H1 (cell line): ENCODE measurements around the gene ZNF524. TPM values are rescaled to one million over a fixed set of nuclear protein-coding genes. Genes with fewer than 3 reads are reported as not detected.

Experiments
- CTCF ChIA-PET: fragments of 300-600 bp; sonication (Branson Sonifier 250); formaldehyde crosslinking; loops from one replicate; lab custom pipeline; 2021; ENCODE audit not compliant: partially characterized antibody; lab: Charles Lee
- POLR2A ChIA-PET: fragments of 300-600 bp; sonication (Branson Sonifier 250); formaldehyde crosslinking; loops from one replicate; lab custom pipeline; 2021; ENCODE audit warnings: inconsistent platforms; ENCODE audit not compliant: partially characterized antibody; lab: Charles Lee
- DNase-seq, 2 experiments: peaks; one replicate each; pipeline versions ENCODE4 v3.0.0 to v3.0.0-alpha.2; 2010 to 2022; ENCODE audit warnings: low spot score in 2 of 2, low read depth in 1 of 2, mixed read lengths in 1 of 2
- FAIRE-seq: peaks from 2 replicates; lab custom pipeline; 2011; peaks lifted over from hg19 to GRCh38; lab: Jason Lieb, UNC
- H2AFZ ChIP-seq: 2 replicates; pipeline ENCODE4 v1.8.1; 2012; ENCODE audit warnings: low read length, inconsistent platforms
- H2AK5ac ChIP-seq: 2 replicates; pipeline ENCODE4 v1.6.1; 2013; ENCODE audit warnings: low read depth, low read length
- H2BK120ac ChIP-seq: replicated peaks from 2 replicates; pipeline ENCODE3; 2013; ENCODE audit warnings: low read depth, low read length, inconsistent platforms
- H2BK12ac ChIP-seq: 2 replicates; pipeline ENCODE4 v1.6.1; 2013; ENCODE audit warnings: low read depth, low read length
- H2BK15ac ChIP-seq: 2 replicates; pipeline ENCODE4 v1.6.1; 2013; ENCODE audit warnings: low read length
- H2BK20ac ChIP-seq: 2 replicates; pipeline ENCODE4 v1.6.1; 2013; ENCODE audit warnings: low read length
- H2BK5ac ChIP-seq: 2 replicates; pipeline ENCODE4 v1.6.1; 2013; ENCODE audit warnings: low read depth, low read length
- H3K14ac ChIP-seq: 2 replicates; pipeline ENCODE4 v1.6.1; 2013; ENCODE audit warnings: inconsistent platforms; ENCODE audit not compliant: insufficient read length
- H3K18ac ChIP-seq: 2 replicates; pipeline ENCODE4 v1.6.1; 2013; ENCODE audit warnings: low read length; ENCODE audit errors: extremely low read depth
- H3K23ac ChIP-seq: 2 replicates; pipeline ENCODE4 v1.6.1; 2013; ENCODE audit warnings: inconsistent platforms; ENCODE audit not compliant: insufficient read length
- H3K23me2 ChIP-seq: 2 replicates; pipeline ENCODE4 v1.6.1; 2013; ENCODE audit warnings: low read depth, low read length
- H3K27ac ChIP-seq: 2 replicates; pipeline ENCODE4 v1.6.1; 2011; ENCODE audit warnings: low read depth, low read length, inconsistent platforms
- H3K27me3 ChIP-seq, 4 experiments: replicated peaks in 1 of 4; 1 replicate in 1 of 4; 2 replicates in 3 of 4; pipeline versions ENCODE4 v1.6.1 to v1.8.1; 2011 to 2013; ENCODE audit warnings: low read length in 3 of 4, mild to moderate bottlenecking in 3 of 4, inconsistent platforms in 2 of 4, mixed read lengths in 2 of 4, moderate library complexity in 1 of 4; ENCODE audit not compliant: control insufficient read depth in 3 of 4, insufficient read depth in 3 of 4; ENCODE audit errors: extremely low read depth in 1 of 4
- H3K36me3 ChIP-seq, 4 experiments: 2 replicates each; pipeline versions ENCODE4 v1.6.1 to v1.8.1; 2011 to 2013; ENCODE audit warnings: mild to moderate bottlenecking in 4 of 4, low read length in 3 of 4, moderate library complexity in 2 of 4, control low read depth in 1 of 4, inconsistent platforms in 1 of 4; ENCODE audit not compliant: insufficient read depth in 4 of 4, control insufficient read depth in 2 of 4
- H3K4ac ChIP-seq: replicated peaks from 2 replicates; pipeline ENCODE3; 2013; ENCODE audit warnings: low read length, low read depth, mixed read lengths, inconsistent platforms; ENCODE audit not compliant: insufficient read length
- H3K4me1 ChIP-seq, 4 experiments: replicated peaks in 1 of 4; 1 replicate in 1 of 4; 2 replicates in 3 of 4; pipeline versions ENCODE4 v1.6.1 to v1.8.1; 2011 to 2013; ENCODE audit warnings: low read length in 3 of 4, inconsistent platforms in 2 of 4, mixed read lengths in 1 of 4; ENCODE audit not compliant: insufficient read depth in 4 of 4, control insufficient read depth in 3 of 4
- H3K4me2 ChIP-seq, 2 experiments: 2 replicates each; pipeline versions ENCODE4 v1.6.1 to v1.8.1; 2011 to 2013; ENCODE audit warnings: low read depth in 2 of 2, low read length in 2 of 2, control low read depth in 1 of 2, inconsistent platforms in 1 of 2, mild to moderate bottlenecking in 1 of 2; ENCODE audit not compliant: insufficient read depth in 1 of 2
- H3K4me3 ChIP-seq, 4 experiments: fragments of 200-600, 300-600 bp in 1 of 4; sonication (generic), shearing (Covaris generic), sonication (Bioruptor Twin) in 1 of 4; 2 replicates each; pipeline versions ENCODE4 v1.5.1 to v1.8.1; 2011 to 2016; ENCODE audit warnings: low read length in 4 of 4, low read depth in 3 of 4, control low read depth in 2 of 4, inconsistent platforms in 2 of 4, mild to moderate bottlenecking in 2 of 4, mixed read lengths in 1 of 4, moderate library complexity in 1 of 4; ENCODE audit not compliant: insufficient read depth in 2 of 4; ENCODE audit errors: extremely low read depth in 1 of 4
- H3K56ac ChIP-seq: replicated peaks from 2 replicates; pipeline ENCODE3; 2013; ENCODE audit warnings: low read depth, mild to moderate bottlenecking, mixed read lengths, low read length, inconsistent platforms; ENCODE audit not compliant: insufficient read length
- H3K79me1 ChIP-seq: 2 replicates; pipeline ENCODE4 v1.6.1; 2013; ENCODE audit warnings: low read depth, low read length, control low read depth
- H3K79me2 ChIP-seq, 2 experiments: 2 replicates each; pipeline versions ENCODE4 v1.6.1 to v1.8.1; 2012 to 2013; ENCODE audit warnings: low read length in 2 of 2, mild to moderate bottlenecking in 2 of 2, inconsistent platforms in 1 of 2; ENCODE audit not compliant: insufficient read depth in 2 of 2, control insufficient read depth in 1 of 2
- H3K9ac ChIP-seq, 4 experiments: replicated peaks in 1 of 4; 1 replicate in 1 of 4; 2 replicates in 3 of 4; pipeline versions ENCODE4 v1.6.1 to v1.8.1; 2011 to 2013; ENCODE audit warnings: low read depth in 3 of 4, low read length in 3 of 4, control low read depth in 2 of 4, mild to moderate bottlenecking in 2 of 4, moderate library complexity in 2 of 4, inconsistent platforms in 1 of 4; ENCODE audit errors: extremely low read depth in 1 of 4
- H3K9me3 ChIP-seq, 2 experiments: 2 replicates each; pipeline versions ENCODE4 v1.6.1 to v1.8.1; 2012 to 2013; ENCODE audit warnings: mild to moderate bottlenecking in 2 of 2, moderate library complexity in 2 of 2, control low read depth in 1 of 2, inconsistent platforms in 1 of 2, low read depth in 1 of 2, low read length in 1 of 2, mixed read lengths in 1 of 2; ENCODE audit not compliant: insufficient read depth in 2 of 2
- H4K20me1 ChIP-seq, 2 experiments: replicated peaks in 1 of 2; 2 replicates each; pipeline versions ENCODE3 to v1.8.1; 2011 to 2013; ENCODE audit warnings: inconsistent platforms in 2 of 2, low read length in 2 of 2, mild to moderate bottlenecking in 1 of 2; ENCODE audit not compliant: insufficient read depth in 2 of 2, control insufficient read depth in 1 of 2
- H4K5ac ChIP-seq: 2 replicates; pipeline ENCODE4 v1.6.1; 2013; ENCODE audit warnings: low read length, low read depth, mixed read lengths, inconsistent platforms; ENCODE audit not compliant: insufficient read length
- H4K8ac ChIP-seq: 2 replicates; pipeline ENCODE4 v1.8.0; 2013; ENCODE audit warnings: mild to moderate bottlenecking, moderate library complexity, low read length, inconsistent platforms; ENCODE audit not compliant: insufficient read depth; ENCODE audit errors: extremely low read depth
- H4K91ac ChIP-seq: replicated peaks from 2 replicates; pipeline ENCODE3; 2013; ENCODE audit warnings: low read length, mixed read lengths, inconsistent platforms; ENCODE audit not compliant: insufficient read length
- CHD1 ChIP-seq: IDR thresholded peaks from 2 replicates; pipeline ENCODE4 v1.6.1; 2012; ENCODE audit warnings: low read depth, low read length, improper control_type of control experiment
- NANOG ChIP-seq: IDR thresholded peaks from 2 replicates; pipeline ENCODE4 v1.6.1; 2011; ENCODE audit warnings: low read length, low read depth, mild to moderate bottlenecking, inconsistent platforms; ENCODE audit not compliant: insufficient read depth, poor library complexity, severe bottlenecking
- POU5F1 ChIP-seq: IDR thresholded peaks from 2 replicates; pipeline ENCODE4 v1.6.1; 2011; ENCODE audit warnings: low read depth, mild to moderate bottlenecking, low read length, moderate library complexity
- RAD21 ChIP-seq, 2 experiments: IDR thresholded peaks in 1 of 2; conservative IDR thresholded peaks in 1 of 2; 2 replicates each; pipeline ENCODE4 v1.6.1; 2011; ENCODE audit warnings: low read depth in 2 of 2, low read length in 2 of 2, improper control_type of control experiment in 1 of 2, inconsistent platforms in 1 of 2, mild to moderate bottlenecking in 1 of 2, moderate library complexity in 1 of 2
- RXRA ChIP-seq: IDR thresholded peaks from 2 replicates; pipeline ENCODE4 v1.6.1; 2011; ENCODE audit warnings: low read depth, mild to moderate bottlenecking, low read length, moderate library complexity; ENCODE audit not compliant: insufficient read depth
- WGBS, 2 experiments: shearing (Covaris generic) in 1 of 2; methylation state at CpG; one replicate each; pipeline versions ENCODE4 v1.1.6 to v1.1.7; 2013 to 2015; ENCODE audit warnings: low lambda C conversion rate in 2 of 2, mixed read lengths in 2 of 2, inconsistent platforms in 1 of 2, low coverage in 1 of 2, missing lambda C conversion rate in 1 of 2; ENCODE audit not compliant: insufficient replicate concordance in 2 of 2, insufficient coverage in 1 of 2, insufficient read length in 1 of 2; ENCODE audit errors: extremely low coverage in 1 of 2, missing lambda C conversion rate in 1 of 2; 5-methylcytosine and 5-hydroxymethylcytosine counted together
- polyA plus RNA-seq, 7 experiments: library from polyadenylated mRNA; depleted of rRNA in 3 of 7; stranded (reverse) in 5 of 7; unstranded in 2 of 7; fragments of >200 nt in 5 of 7; fragments of 200-250 nt in 2 of 7; gene quantifications; 1 replicate in 5 of 7; 2 replicates in 1 of 7; 4 replicates in 1 of 7; pipeline versions ENCODE4 v1.2.1 to v1.2.3, GENCODE V29; 2011 to 2013; ENCODE audit warnings: missing spikeins in 2 of 7, mixed read lengths in 2 of 7
- total RNA-seq: library from RNA; stranded (reverse); fragmentation: NEBNext Ultra II Directional; extraction: Animal tissue kit (Norgen Biotek cat#: 25700); gene quantifications from 2 replicates; pipeline ENCODE4 v1.2.1, GENCODE V29; 2021
- TF ChIP-seq, protein P1 (sequence below): IDR thresholded peaks from 2 replicates; pipeline ENCODE4 v1.6.1; 2012; ENCODE audit warnings: low read length, inconsistent platforms

ZNF524 gene
- total and polyA plus RNA-seq, 2 of the 8 experiments (the other 6 are each of a cell fraction or from before 2014, with no cell fraction given) = 4.4 to 4.7 TPM

DNA sequence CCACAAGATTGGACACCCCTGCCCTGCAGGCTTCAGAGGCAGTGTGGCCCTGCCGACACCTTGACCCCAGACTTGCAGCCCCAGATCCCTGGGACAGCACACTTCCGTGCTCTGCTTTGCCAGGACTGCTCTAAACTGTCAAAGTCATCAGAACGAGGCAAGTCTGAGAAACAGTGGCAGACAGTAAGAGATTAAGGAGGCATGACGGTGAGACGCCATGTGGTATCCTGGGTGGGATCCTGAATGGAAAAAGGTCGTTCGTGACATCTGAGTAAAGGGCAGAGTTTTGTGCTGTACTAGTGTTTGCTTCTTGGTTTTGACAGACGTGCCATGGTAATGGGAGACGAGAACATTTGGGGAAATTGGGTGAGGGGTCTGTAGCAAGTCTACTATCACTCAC, 33.3 kb upstream of the ZNF524 start:
- Histone ChIP-seq H4K8ac (no peak overlapping the region), H3K79me2 (no peaks in the 10 kb centered on the region), H3K4me2 (no peak overlapping the region), H3K56ac (no peak overlapping the region), H4K20me1 (peaks cover 0 to 4% of the 10 kb centered on the region in 2 experiments), H3K9ac (no peak overlapping the region), H3K79me1 (no peaks in the 10 kb centered on the region), H2BK15ac (no peak overlapping the region), H2AFZ (0 out of 2 replicates have a peak overlapping the region, but pooled peaks have one; percentile 89), H4K5ac (no peak overlapping the region), H2AK5ac (no peak overlapping the region), H2BK12ac (no peak overlapping the region), H3K4ac (no peak overlapping the region), H3K18ac (no peak overlapping the region), H2BK120ac (no peak overlapping the region), H3K4me3 (no peak overlapping the region), H3K36me3 (no peaks in the 10 kb centered on the region), H3K23ac (no peak overlapping the region), H3K9me3 (no peaks in the 10 kb centered on the region), H3K14ac (no peak overlapping the region), H3K4me1 (no peaks in the 10 kb centered on the region), H2BK5ac (no peak overlapping the region), H3K27ac (no peak overlapping the region), H3K23me2 (peaks cover 8% of the 10 kb centered on the region; the same call in 1 of the 2 replicates), H4K91ac (no peak overlapping the region), H2BK20ac (no peak overlapping the region), H3K27me3 (no peaks in the 10 kb centered on the region)
- CTCF ChIA-PET = interaction anchor here (1.4 kb wide), 1 partner anchor 66 kb away, joined by 3 read pairs; no protein-coding TSS in a partner anchor
- FAIRE-seq (no peak), DNase-seq (no peak)
- POLR2A ChIA-PET = no interaction called here
- WGBS, 2 experiments = 77% methylated on average over 9 of the region's 9 CpGs; no CpG with 5 or more reads in 1 of the 2 experiments
- TF ChIP-seq RXRA (no peak), RAD21 (IDR thresholded peaks at IDR 0.05 in 1 of 2, conservative IDR thresholded peaks at IDR 0.05 in 1 of 2; ENCODE audit: low read depth in 2 of 2, low read length in 2 of 2) (no peak), POU5F1 (no peak), CHD1 (no peak), NANOG (no peak)
- TF ChIP-seq, protein P1, sequence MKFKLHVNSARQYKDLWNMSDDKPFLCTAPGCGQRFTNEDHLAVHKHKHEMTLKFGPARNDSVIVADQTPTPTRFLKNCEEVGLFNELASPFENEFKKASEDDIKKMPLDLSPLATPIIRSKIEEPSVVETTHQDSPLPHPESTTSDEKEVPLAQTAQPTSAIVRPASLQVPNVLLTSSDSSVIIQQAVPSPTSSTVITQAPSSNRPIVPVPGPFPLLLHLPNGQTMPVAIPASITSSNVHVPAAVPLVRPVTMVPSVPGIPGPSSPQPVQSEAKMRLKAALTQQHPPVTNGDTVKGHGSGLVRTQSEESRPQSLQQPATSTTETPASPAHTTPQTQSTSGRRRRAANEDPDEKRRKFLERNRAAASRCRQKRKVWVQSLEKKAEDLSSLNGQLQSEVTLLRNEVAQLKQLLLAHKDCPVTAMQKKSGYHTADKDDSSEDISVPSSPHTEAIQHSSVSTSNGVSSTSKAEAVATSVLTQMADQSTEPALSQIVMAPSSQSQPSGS = no peak
